ENCODE data around the gene ETS2. TPM values are rescaled to one million over a fixed set of nuclear protein-coding genes. Genes with fewer than 3 reads are reported as not detected.
"Not testable (repeated sequence)": the region's sequence is repeated elsewhere in the genome, so short reads cannot be mapped to it uniquely, and the experiment has no call there.

Gene ETS2
- polyA plus RNA-seq, 3 donors = 12.0 to 78.3 (median 39.7) TPM

GRCh38 chr21:38823737-38824123 is 18.0 kb downstream of the ETS2 start:
- WGBS, 3 donors = 42 to 81% (median 48%) methylated on average over 3 of the region's 3 CpGs
- H3K27ac ChIP-seq (ENCODE audit: low read depth, low read length) = no peak overlapping the region

- H3K27ac ChIP-seq (ENCODE audit: low read depth, low read length) = no peak overlapping the region
- 68 to 75% (median 71%) methylated on average over 19 of the region's 19 CpGs for WGBS, 3 donors
These were observed 18.5 kb downstream of the ETS2 start for GRCh38 chr21:38824124-38824822.

GRCh38 chr21:38825269-38825668 is 19.5 kb downstream of the ETS2 start:
- WGBS, 3 donors = 93 to 98% (median 98%) methylated on average over 4 of the region's 4 CpGs
- H3K27ac ChIP-seq (ENCODE audit: low read depth, low read length) = no peak overlapping the region

- 38 to 94% (median 61%) methylated on average over 2 of the region's 2 CpGs for WGBS, 3 donors
- no peak overlapping the region for H3K27ac ChIP-seq (ENCODE audit: low read depth, low read length)
These were observed 20.2 kb downstream of the ETS2 start for GRCh38 chr21:38825921-38826320.

GRCh38 chr21:38828111-38828510 is 22.4 kb downstream of the ETS2 start:
- H3K27ac ChIP-seq (ENCODE audit: low read depth, low read length) = not testable (repeated sequence)
- 86 to 93% (median 89%) methylated on average over 6 to 7 of the region's 7 CpGs for WGBS, 3 donors

- whole genome bisulfite sequencing, 3 donors = 68 to 85% (median 79%) methylated on average over 2 of the region's 2 CpGs
- H3K27ac ChIP-seq (ENCODE audit: low read depth, low read length) = no peak overlapping the region
These were observed 25.2 kb downstream of the ETS2 start for GRCh38 chr21:38830671-38831525.

GRCh38 chr21:38831526-38832467 is 26.1 kb downstream of the ETS2 start:
- WGBS, 3 donors = 46 to 59% (median 56%) methylated on average over 7 of the region's 7 CpGs
- no peak overlapping the region for H3K27ac ChIP-seq (ENCODE audit: low read depth, low read length)

GRCh38 chr21:38832664-38833063 is 26.9 kb downstream of the ETS2 start:
- WGBS, 3 donors = 72 to 92% (median 86%) methylated on average over 3 of the region's 3 CpGs
- no peak overlapping the region for H3K27ac ChIP-seq (ENCODE audit: low read depth, low read length)

GRCh38 chr21:38833117-38833516 is 27.4 kb downstream of the ETS2 start:
- H3K27ac ChIP-seq (ENCODE audit: low read depth, low read length) = no peak overlapping the region
- 85% methylated on average over 3 of the region's 3 CpGs for WGBS, 3 donors

- no peak overlapping the region for H3K27ac ChIP-seq (ENCODE audit: low read depth, low read length)
- 51 to 91% (median 90%) methylated on average over 3 of the region's 3 CpGs for WGBS, 3 donors
These were observed 29.0 kb downstream of the ETS2 start for GRCh38 chr21:38834725-38835124.

GRCh38 chr21:38837806-38838461 is 32.2 kb downstream of the ETS2 start:
- WGBS, 3 donors = 50 to 74% (median 70%) methylated on average over 5 of the region's 5 CpGs
- H3K27ac ChIP-seq (ENCODE audit: low read depth, low read length) = no peak overlapping the region

GRCh38 chr21:38838598-38839327 is 33.0 kb downstream of the ETS2 start:
- WGBS, 3 donors = 76 to 91% (median 90%) methylated on average over 12 of the region's 12 CpGs
- H3K27ac ChIP-seq (ENCODE audit: low read depth, low read length) = no peak overlapping the region

- no peak overlapping the region for H3K27ac ChIP-seq (ENCODE audit: low read depth, low read length)
- 81 to 88% (median 85%) methylated on average over 9 of the region's 9 CpGs for WGBS, 3 donors
These were observed 33.9 kb downstream of the ETS2 start for GRCh38 chr21:38839328-38840286.

- no peak overlapping the region for H3K27ac ChIP-seq (ENCODE audit: low read depth, low read length)
- WGBS, 3 donors = 87 to 95% (median 94%) methylated on average over 17 of the region's 17 CpGs
These were observed 34.9 kb downstream of the ETS2 start for GRCh38 chr21:38840456-38841300.

- H3K27ac ChIP-seq (ENCODE audit: low read depth, low read length) = no peak overlapping the region
- WGBS, 3 donors = 84 to 90% (median 86%) methylated on average over 2 of the region's 2 CpGs
These were observed 35.7 kb downstream of the ETS2 start for GRCh38 chr21:38841472-38841871.

GRCh38 chr21:38842079-38842478 is 36.4 kb downstream of the ETS2 start:
- H3K27ac ChIP-seq (ENCODE audit: low read depth, low read length) = no peak overlapping the region
- 60 to 82% (median 75%) methylated on average over 4 of the region's 4 CpGs for WGBS, 3 donors
